ENCODE measurements around the gene FMN2. TPM values are rescaled to one million over a fixed set of nuclear protein-coding genes. Genes with fewer than 3 reads are reported as not detected.

The FMN2 gene
- total and polyA plus RNA-seq, 2 experiments from 2014 or later, result 0.97 TPM; not detected in 1

DNA sequence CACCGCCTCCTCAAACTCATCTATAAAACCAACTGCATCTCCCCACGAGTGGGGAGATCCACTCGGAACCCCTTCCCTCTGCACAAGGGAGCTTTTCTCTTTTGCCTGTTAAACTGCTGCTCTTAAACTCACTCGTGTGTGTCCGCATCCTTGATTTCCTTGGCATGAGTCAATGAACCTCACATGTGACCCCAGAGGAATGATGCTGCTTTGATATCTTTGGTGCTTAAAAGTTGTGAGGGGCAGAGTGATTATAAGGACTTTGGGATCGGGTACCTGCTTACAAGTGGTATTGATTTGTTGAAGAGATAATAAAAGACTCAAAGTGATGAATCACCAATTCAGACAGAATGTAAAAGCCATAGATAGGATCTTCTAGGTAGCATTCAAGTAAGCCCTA, 394.9 kb downstream of the FMN2 start:
- Histone ChIP-seq H3K27ac (no peak overlapping the region), H3K79me2 (no peaks in the 10 kb centered on the region), H3K9me2 (replicated peaks; ENCODE audit: insufficient read depth) (no peaks in the 10 kb centered on the region), H3K27me3 (no peaks in the 10 kb centered on the region), H3K4me3 (no peak overlapping the region), H3K4me2 (no peak overlapping the region), H4K20me1 (ENCODE audit: insufficient read depth, poor library complexity, severe bottlenecking) (no peaks in the 10 kb centered on the region), H2AFZ (no peak overlapping the region), H3K36me3 (replicated peaks; ENCODE audit: insufficient read depth, low read depth) (no peaks in the 10 kb centered on the region), H3K4me1 (ENCODE audit: insufficient read depth) (no peaks in the 10 kb centered on the region), H3K9me3 (ENCODE audit: low read depth) (no peaks in the 10 kb centered on the region)
- no peak for TF ChIP-seq EZH2 (IDR thresholded peaks at IDR 0.05; ENCODE audit: borderline replicate concordance)
- TF ChIP-seq, protein P1, sequence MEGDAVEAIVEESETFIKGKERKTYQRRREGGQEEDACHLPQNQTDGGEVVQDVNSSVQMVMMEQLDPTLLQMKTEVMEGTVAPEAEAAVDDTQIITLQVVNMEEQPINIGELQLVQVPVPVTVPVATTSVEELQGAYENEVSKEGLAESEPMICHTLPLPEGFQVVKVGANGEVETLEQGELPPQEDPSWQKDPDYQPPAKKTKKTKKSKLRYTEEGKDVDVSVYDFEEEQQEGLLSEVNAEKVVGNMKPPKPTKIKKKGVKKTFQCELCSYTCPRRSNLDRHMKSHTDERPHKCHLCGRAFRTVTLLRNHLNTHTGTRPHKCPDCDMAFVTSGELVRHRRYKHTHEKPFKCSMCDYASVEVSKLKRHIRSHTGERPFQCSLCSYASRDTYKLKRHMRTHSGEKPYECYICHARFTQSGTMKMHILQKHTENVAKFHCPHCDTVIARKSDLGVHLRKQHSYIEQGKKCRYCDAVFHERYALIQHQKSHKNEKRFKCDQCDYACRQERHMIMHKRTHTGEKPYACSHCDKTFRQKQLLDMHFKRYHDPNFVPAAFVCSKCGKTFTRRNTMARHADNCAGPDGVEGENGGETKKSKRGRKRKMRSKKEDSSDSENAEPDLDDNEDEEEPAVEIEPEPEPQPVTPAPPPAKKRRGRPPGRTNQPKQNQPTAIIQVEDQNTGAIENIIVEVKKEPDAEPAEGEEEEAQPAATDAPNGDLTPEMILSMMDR (IDR thresholded peaks at IDR 0.05; ENCODE audit: poor library complexity), result no peak
- DNase-seq (ENCODE audit: low spot score), result no peak
- WGBS (ENCODE audit: low lambda C conversion rate, missing lambda C conversion rate), result 74% methylated on average over 6 of the region's 6 CpGs

DNA sequence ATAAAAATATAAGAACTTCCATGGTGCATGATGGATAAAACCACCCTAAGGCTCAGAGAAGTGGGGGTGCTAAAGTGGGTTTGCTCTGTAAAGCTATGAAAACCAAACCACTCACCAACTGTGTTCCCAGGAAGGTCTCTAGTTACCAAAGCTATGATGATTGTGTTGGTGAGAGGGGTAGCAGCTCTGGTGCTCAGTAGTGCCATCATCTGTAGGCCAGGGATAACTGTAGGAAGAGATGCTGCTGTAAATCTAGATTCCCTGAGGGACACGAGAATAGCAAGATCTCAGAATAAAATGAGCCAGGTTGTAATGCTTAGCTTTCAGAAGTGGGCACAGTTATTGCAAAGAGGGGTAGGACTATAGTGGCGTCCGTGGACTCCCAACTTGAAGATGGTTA, 395.8 kb downstream of the FMN2 start:
- Histone ChIP-seq H3K9me3 (ENCODE audit: low read depth) (no peaks in the 10 kb centered on the region), H3K27me3 (no peaks in the 10 kb centered on the region), H2AFZ (no peak overlapping the region), H3K9me2 (replicated peaks; ENCODE audit: insufficient read depth) (no peaks in the 10 kb centered on the region), H3K27ac (no peak overlapping the region), H3K4me1 (ENCODE audit: insufficient read depth) (no peaks in the 10 kb centered on the region), H3K79me2 (no peaks in the 10 kb centered on the region), H4K20me1 (ENCODE audit: insufficient read depth, poor library complexity, severe bottlenecking) (no peaks in the 10 kb centered on the region), H3K4me2 (no peak overlapping the region), H3K4me3 (no peak overlapping the region), H3K36me3 (replicated peaks; ENCODE audit: insufficient read depth, low read depth) (no peaks in the 10 kb centered on the region)
- WGBS (ENCODE audit: low lambda C conversion rate, missing lambda C conversion rate), result 87% methylated on average over 3 of the region's 3 CpGs
- TF ChIP-seq, protein P1 (IDR thresholded peaks at IDR 0.05; ENCODE audit: poor library complexity), result no peak
- no peak for DNase-seq (ENCODE audit: low spot score)

DNA sequence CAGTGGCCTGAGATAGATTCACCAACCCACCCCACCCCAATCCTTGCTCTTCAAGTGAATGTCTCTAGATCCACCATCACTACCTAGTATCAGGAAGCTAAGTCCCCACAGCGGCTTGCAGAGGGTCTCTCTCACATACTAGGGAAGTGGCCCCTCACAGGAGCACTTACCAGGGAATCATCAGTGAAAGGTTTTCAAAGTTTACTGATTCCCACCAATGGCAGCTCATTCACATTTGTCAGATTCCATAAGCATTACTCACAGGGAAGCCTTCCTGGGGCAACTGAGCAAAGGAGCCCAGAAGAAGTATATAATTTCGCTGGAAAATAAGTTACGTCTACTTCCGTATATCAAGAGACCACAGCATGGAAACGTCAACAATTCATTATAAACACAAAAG, 399.5 kb downstream of the FMN2 start:
- Histone ChIP-seq H3K4me3 (no peak overlapping the region), H4K20me1 (ENCODE audit: insufficient read depth, poor library complexity, severe bottlenecking) (no peaks in the 10 kb centered on the region), H3K9me2 (replicated peaks; ENCODE audit: insufficient read depth) (no peaks in the 10 kb centered on the region), H3K4me2 (no peak overlapping the region), H2AFZ (no peak overlapping the region), H3K9me3 (ENCODE audit: low read depth) (no peaks in the 10 kb centered on the region), H3K27me3 (no peaks in the 10 kb centered on the region), H3K27ac (no peak overlapping the region), H3K4me1 (ENCODE audit: insufficient read depth) (no peaks in the 10 kb centered on the region), H3K79me2 (no peaks in the 10 kb centered on the region), H3K36me3 (replicated peaks; ENCODE audit: insufficient read depth, low read depth) (no peaks in the 10 kb centered on the region)
- TF ChIP-seq EZH2 (IDR thresholded peaks at IDR 0.05; ENCODE audit: borderline replicate concordance) (no peak), EZH2phosphoT487 (IDR thresholded peaks at IDR 0.05; ENCODE audit: low read depth, severe bottlenecking, unreplicated experiment) (no peak)
- TF ChIP-seq, protein P1 (IDR thresholded peaks at IDR 0.05; ENCODE audit: poor library complexity), result no peak
- DNase-seq (ENCODE audit: low spot score), result no peak
- WGBS (ENCODE audit: low lambda C conversion rate, missing lambda C conversion rate), result 70% methylated on average over 5 of the region's 5 CpGs

DNA sequence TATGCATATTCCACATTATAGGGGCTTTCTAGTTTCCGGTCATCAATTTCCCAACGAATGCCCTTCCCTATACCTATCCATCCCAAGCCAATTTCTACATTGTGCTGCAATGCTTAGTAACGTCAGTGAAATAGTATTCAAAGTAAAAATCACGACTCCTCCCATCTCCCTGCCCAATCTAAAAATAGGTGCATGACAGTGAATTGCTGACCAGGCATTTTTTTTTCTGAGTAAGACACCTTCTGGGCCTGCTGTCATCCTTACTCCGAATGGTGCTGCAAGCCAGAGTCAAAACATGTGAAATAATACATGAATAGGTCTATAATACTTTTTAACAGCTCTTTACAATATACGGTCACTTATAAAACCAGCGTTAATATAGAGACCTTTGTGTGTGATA, 400.1 kb downstream of the FMN2 start:
- 88% methylated on average over 7 of the region's 7 CpGs for WGBS (ENCODE audit: low lambda C conversion rate, missing lambda C conversion rate)
- TF ChIP-seq EZH2 (IDR thresholded peaks at IDR 0.05; ENCODE audit: borderline replicate concordance), result no peak
- TF ChIP-seq EZH2phosphoT487 (IDR thresholded peaks at IDR 0.05; ENCODE audit: low read depth, severe bottlenecking, unreplicated experiment), result no peak
- TF ChIP-seq, protein P1 (IDR thresholded peaks at IDR 0.05; ENCODE audit: poor library complexity), result no peak
- no peak for DNase-seq (ENCODE audit: low spot score)

More for the DNA sequence above, 400.1 kb downstream of the FMN2 start:
- Histone ChIP-seq H3K4me1 (ENCODE audit: insufficient read depth) (no peaks in the 10 kb centered on the region), H3K4me2 (no peak overlapping the region), H3K79me2 (no peaks in the 10 kb centered on the region), H3K9me2 (replicated peaks; ENCODE audit: insufficient read depth) (no peaks in the 10 kb centered on the region), H3K27me3 (no peaks in the 10 kb centered on the region), H3K9me3 (ENCODE audit: low read depth) (no peaks in the 10 kb centered on the region), H3K4me3 (no peak overlapping the region), H2AFZ (no peak overlapping the region), H3K36me3 (replicated peaks; ENCODE audit: insufficient read depth, low read depth) (no peaks in the 10 kb centered on the region), H3K27ac (no peak overlapping the region), H4K20me1 (ENCODE audit: insufficient read depth, poor library complexity, severe bottlenecking) (no peaks in the 10 kb centered on the region)
